Hepatocyte (in vitro differentiated cells): ENCODE measurements around the gene LILRA6.

Experiments
- CTCF ChIP-seq: fragments of 200-600 bp; sonication (generic); IDR thresholded peaks from 2 replicates; pipeline ENCODE4 v1.5.1; 2016; ENCODE audit warnings: antibody characterized with exemption, mild to moderate bottlenecking; ENCODE audit not compliant: poor library complexity
- EZH2 ChIP-seq: fragments of 200-600 bp; sonication (generic); IDR thresholded peaks from 2 replicates; pipeline ENCODE4 v1.6.1; 2016; ENCODE audit warnings: antibody characterized with exemption, mild to moderate bottlenecking, borderline replicate concordance
- EZH2phosphoT487 ChIP-seq: fragments of 200-600 bp; sonication (generic); IDR thresholded peaks from one replicate; pipeline ENCODE4 v1.6.1; 2018; ENCODE audit warnings: antibody characterized with exemption, mild to moderate bottlenecking, low read depth, moderate library complexity; ENCODE audit not compliant: unreplicated experiment, severe bottlenecking

- TF ChIP-seq EZH2phosphoT487 (no peak), CTCF (no peak), EZH2 (no peak)
Observed at GRCh38 chr19:54188215-54188871, 54.2 kb downstream of the LILRA6 start.
